HG02970 (cell line): ENCODE measurements around the gene GPATCH8.

ENCODE experiments used
- ATAC-seq: cut with Tn5 transposase; IDR thresholded peaks from one replicate; pipeline ENCODE4 v1.9.1; 2021; ENCODE audit warnings: mild to moderate bottlenecking, moderate library complexity, moderate number of reproducible peaks; ENCODE audit not compliant: unreplicated experiment, low FRiP score

The GPATCH8 gene

GRCh38 chr17:44359458-44360143 is 143.6 kb downstream of the GPATCH8 start:
- ATAC-seq, result no peak

- no peak for ATAC-seq
Observed at GRCh38 chr17:44359006-44359405, 144.2 kb downstream of the GPATCH8 start.

- ATAC-seq, result no peak
Observed at GRCh38 chr17:44358066-44358465, 145.1 kb downstream of the GPATCH8 start.

- ATAC-seq, result no peak
Observed at GRCh38 chr17:44356241-44356640, 147.0 kb downstream of the GPATCH8 start.

GRCh38 chr17:44355642-44356099 is 147.5 kb downstream of the GPATCH8 start:
- ATAC-seq, result no peak

- no peak for ATAC-seq
Observed at GRCh38 chr17:44354582-44355561, 148.3 kb downstream of the GPATCH8 start.

GRCh38 chr17:44353672-44354331 is 149.4 kb downstream of the GPATCH8 start:
- no peak for ATAC-seq

GRCh38 chr17:44352828-44353671 is 150.2 kb downstream of the GPATCH8 start:
- ATAC-seq, result no peak

- no peak for ATAC-seq
Observed at GRCh38 chr17:44351961-44352827, 151.0 kb downstream of the GPATCH8 start.

- no peak for ATAC-seq
Observed at GRCh38 chr17:44351464-44351863, 151.7 kb downstream of the GPATCH8 start.

- ATAC-seq, result no peak
Observed at GRCh38 chr17:44350733-44351226, 152.4 kb downstream of the GPATCH8 start.

- no peak for ATAC-seq
Observed at GRCh38 chr17:44349553-44350070, 153.6 kb downstream of the GPATCH8 start.

- ATAC-seq, result no peak
Observed at GRCh38 chr17:44348988-44349364, 154.2 kb downstream of the GPATCH8 start.

- ATAC-seq, result peak; percentile 35
Observed at GRCh38 chr17:44348234-44348987, 154.8 kb downstream of the GPATCH8 start.
